GM20431 (cell line): ENCODE measurements around the gene PEX11G.

Source experiments
- in situ Hi-C: fragments of 300-500 bp; cut with MseI, MboI; formaldehyde crosslinking; loops from one replicate; pipeline ENCODE4 v1.15.0; 2020; ENCODE audit warnings: low sequenced_read_pairs; ENCODE audit not compliant: unreplicated experiment

The PEX11G gene

DNA sequence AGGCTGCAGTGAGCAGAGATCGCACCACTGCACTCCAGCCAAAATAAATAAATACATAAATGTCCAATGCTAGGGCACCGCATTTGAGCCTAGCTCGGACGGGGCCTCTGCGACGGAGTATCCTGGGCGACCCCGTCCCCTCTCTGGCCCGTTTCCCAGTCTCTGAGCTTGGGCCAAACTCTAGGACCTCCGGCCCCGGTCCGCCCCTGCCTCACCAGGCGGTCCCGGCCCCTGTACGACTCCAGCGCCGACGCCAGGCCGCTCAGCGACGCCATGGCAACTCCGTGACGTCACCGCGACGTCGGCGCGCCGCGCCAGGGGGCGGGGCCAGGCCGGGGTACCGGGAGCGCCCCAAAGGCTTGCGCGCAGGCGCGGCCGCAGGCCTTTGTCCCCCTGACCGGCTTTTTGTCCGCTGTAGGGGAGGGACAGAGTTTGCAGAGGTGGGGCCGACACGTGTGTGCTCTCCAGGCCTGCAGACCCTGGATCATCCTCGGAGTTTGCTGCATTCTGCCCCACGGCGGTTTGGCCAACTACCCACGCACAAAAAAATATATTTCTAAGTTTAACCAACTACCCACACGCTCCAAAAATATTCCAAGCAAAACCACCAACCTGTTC, at the start of gene PEX11G:
PEX11G (minus strand) TSS at position 300 of the 618 bp plus-strand sequence; CDS start at position 275, 25 bp downstream.
- in situ Hi-C loops = no loop called here

DNA sequence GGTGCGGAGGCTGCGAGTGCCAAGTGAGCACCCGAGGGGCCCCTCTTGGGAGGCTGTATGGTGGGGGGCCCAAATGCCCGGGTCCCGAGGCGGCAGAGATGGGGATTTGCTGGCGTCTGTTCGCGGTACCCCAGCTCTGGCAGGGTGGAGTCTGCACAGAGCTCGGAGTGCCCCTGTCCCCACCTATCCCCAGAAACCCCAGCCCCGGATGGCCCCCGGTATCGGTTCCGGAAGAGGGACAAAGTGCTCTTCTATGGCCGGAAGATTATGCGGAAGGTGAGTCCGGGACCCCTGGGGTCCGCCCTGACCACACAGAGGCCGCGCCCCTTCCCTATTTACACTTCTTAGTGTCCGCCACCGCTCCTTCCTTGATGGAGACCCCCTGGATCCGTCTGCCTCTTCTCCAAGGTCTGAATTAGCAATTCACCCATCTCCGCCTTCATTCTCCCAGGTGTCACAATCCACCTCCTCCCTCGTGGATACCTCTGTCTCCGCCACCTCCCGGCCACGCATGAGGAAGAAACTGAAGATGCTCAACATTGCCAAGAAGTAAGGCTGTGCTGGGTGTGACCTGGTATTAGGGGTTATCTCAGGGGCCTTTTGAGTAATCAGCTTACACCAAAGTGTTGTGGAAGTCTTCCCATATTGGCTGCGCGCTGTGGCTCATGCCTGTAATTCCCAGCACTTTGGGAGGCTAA, 47.3 kb upstream of the PEX11G start:
- in situ Hi-C loops = no loop called here

DNA sequence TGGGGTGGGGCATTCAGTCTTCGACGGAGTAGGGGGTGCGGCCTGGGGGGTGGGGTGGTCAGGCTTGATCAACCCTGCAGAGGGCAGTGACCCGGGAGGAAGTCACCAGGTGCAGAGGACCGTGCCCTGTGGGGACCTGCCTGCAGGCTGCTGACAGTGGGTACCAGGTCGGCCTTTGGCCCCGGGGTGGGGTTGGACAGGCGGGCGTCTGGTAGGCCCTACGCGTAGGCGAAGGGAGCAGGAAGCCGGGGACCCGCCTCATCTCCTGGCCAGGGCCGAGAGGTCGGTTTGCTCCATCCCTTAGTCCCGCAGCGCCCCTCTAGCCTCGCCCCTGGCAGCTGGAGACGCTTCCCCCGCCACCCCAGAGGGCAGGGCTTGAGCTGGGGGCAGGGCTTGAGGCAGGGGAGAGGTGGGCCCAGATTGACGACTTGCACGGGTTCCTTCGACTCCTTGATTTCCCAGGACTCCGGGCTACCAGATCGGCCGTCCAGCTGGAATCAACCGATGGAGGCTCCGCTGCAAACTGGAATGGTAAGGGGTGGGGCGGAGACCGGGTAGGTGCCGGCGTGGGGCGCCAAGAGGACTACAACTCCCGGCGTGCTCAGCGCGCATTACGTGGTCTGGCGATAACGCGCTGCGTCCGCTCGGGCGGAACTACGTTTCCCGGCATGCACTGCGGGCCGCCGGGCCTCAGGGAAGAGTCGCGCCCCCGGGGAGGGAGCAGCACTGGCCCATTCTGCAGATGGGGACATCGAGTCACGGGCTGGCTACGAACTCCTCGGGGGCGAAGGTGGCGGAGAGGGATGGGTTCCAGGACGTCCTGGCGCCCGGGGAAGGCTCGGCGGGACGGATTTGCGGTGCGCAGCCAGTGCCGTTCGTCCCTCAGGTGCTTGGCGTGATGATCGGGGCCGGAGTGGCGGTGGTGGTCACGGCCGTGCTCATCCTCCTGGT, 46.5 kb upstream of the PEX11G start, which contains the start of gene PNPLA6:
PNPLA6 (plus strand) TSS at position 671 of the 951 bp plus-strand sequence; CDS start at position 743, 72 bp downstream.
- in situ Hi-C loops = no loop called here

DNA sequence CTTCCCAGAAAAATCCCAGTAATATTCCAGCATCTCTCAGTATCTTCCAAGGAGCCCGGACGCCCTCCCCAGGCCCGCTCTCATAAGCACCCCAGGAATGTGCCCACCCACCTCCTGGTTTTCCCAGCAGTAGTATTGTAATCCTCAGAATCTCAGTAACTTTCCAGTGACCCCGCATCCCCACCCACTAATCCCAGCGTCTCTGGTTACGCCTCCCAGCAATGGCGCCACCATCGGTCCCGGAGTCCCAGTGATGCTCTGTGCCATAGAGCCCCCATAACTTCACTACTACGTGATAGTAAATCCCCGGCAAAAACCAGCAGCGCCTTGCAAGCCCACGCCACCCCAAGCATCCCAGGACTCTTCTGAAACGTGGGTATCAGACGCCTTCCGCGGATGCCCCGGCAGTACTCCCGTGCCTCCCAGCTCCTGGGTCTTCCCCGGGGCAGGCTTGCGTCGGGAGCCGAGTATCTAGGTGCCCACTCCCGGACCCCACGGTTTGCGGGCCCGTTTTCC, 45.8 kb upstream of the PEX11G start:
- in situ Hi-C loops = no loop called here

DNA sequence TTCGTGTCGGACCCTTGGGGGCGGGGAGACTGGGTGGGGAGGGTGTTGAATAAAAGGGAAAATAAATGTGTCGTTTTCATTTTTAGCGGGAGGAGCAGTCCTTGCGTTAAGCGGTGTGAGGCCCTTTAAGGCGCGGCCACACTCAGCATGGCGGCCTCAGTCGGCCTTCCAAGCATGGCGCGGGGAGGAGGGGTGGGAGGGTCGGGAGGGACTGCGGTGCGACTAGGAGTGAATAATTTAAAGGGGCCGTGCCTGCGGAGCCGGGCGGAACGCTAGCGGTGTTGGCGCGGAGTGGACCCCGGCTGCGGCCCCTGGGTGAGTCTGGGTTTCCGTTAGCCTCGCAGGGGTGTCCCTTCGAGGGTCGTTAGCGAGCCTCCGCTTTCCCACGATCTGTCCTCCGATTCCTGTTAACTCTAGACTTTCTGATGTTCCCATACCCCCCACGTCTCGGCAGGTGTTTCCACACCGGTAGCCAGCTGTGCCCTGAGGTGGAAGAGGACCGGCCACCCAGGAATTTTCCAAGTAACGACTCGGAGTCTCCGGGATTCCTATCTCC, 45.2 kb upstream of the PEX11G start:
- in situ Hi-C loops = no loop called here

DNA sequence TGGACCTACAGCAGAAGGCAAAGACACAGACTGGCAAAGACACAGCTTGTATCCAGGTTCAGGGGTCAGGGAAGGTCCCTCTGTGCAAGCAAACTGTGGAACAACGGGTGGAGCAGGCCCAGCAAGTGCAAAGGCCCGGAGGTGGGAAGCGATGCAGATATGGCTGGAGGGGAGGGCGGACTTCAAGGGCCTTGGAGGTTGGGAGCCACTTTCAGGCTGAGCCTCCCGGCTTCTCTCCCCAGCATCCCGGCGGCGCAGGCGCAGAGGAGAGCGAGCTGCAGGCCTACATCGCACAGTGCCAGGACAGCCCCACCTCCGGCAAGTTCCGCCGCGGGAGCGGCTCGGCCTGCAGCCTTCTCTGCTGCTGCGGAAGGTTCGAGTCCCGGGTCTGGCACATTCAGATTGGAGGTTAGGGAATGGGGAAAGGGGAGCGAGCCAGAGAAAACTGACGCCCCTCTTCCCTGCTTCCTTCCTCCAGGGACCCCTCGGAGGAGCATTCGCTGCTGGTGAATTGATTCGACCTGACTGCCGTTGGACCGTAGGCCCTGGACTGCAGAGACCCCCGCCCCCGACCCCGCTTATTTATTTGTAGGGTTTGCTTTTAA, 44.5 kb upstream of the PEX11G start:
- in situ Hi-C loops = no loop called here

DNA sequence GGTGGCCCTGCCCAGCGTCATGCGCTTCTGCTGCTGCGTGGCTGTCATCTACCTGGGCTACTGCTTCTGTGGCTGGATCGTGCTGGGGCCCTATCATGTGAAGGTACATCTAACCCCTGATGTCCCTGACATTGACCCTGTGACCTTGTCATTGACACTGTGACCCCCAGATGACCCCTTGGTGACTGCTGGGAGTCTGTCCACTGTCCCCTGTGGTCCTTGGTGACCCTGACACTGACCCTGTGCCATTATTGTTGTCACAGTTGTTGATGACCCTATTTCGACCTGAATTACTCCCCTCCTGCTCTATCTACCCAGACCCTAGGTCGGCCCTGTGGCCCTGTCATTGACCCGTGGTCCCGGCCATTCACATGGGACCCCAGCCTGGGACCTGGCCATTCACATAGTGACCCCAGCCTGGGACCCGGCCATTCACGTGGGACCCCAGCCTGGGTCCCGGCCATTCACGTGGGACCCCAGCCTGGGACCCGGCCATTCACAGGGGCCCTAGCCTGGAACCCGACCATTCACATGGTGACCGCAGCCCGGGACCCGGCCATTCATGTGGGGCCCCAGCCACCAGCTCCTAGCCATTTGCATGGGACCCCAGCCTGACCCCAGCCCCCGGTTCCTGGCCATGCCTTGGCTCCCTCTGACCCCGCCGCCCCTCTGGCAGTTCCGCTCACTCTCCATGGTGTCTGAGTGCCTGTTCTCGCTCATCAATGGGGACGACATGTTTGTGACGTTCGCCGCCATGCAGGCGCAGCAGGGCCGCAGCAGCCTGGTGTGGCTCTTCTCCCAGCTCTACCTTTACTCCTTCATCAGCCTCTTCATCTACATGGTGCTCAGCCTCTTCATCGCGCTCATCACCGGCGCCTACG, 41.0 kb upstream of the PEX11G start:
- in situ Hi-C loops = no loop called here

DNA sequence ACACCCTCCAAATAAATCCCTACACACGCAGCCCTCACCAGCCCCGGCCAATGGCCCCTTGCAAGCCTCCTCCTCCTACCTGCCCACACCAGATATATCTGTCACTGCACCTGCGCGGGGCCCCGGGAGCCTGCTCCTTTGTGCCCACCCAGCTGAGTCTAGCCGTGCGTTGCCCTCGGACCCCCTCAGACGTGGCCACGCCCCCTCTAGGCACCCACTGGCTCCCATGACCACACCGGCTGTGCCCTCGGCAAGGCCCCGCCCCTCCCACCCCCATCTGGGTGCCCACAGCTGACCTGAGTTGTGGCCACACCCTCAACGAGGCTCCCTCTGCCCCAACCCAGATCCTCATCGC, 40.4 kb upstream of the PEX11G start:
- in situ Hi-C loops = no loop called here

DNA sequence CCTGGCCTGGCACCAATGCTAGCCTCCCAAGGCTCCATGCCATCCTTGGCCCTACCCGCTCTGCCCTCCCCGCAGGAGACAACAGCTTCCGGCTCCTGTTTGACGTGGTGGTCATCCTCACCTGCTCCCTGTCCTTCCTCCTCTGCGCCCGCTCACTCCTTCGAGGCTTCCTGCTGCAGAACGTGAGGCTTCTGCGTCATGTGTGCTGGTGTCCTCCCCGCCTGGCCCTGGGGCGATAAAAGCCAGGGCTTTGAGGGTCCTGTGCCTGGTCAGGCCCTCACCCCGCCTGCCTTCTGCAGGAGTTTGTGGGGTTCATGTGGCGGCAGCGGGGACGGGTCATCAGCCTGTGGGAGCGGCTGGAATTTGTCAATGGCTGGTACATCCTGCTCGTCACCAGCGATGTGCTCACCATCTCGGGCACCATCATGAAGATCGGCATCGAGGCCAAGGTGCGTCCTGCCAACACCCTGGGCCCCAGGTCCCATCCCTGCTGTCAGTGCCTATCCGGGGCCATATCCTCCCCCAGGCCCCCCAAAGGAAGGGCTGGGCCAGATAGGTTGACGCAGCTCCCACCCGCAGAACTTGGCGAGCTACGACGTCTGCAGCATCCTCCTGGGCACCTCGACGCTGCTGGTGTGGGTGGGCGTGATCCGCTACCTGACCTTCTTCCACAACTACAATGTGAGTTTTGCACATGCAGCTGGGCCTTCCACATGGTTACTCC, 39.8 kb upstream of the PEX11G start:
- in situ Hi-C loops = no loop called here

DNA sequence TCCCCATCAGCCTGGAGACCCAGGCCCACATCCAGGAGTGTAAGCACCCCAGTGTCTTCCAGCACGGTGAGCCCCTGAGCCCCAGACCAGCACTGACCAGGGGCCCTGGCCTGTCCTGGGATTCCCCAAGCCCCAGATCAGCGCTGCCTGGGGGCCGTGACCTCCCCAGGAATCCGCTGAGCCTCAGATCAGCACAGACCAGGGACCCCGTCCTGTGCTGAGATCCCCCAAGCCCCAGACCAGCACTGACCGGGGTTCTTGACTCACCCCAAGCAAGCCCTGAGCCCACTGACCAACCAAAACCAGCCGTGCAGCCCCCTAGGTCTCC, 39.3 kb upstream of the PEX11G start:
- in situ Hi-C loops = no loop called here

DNA sequence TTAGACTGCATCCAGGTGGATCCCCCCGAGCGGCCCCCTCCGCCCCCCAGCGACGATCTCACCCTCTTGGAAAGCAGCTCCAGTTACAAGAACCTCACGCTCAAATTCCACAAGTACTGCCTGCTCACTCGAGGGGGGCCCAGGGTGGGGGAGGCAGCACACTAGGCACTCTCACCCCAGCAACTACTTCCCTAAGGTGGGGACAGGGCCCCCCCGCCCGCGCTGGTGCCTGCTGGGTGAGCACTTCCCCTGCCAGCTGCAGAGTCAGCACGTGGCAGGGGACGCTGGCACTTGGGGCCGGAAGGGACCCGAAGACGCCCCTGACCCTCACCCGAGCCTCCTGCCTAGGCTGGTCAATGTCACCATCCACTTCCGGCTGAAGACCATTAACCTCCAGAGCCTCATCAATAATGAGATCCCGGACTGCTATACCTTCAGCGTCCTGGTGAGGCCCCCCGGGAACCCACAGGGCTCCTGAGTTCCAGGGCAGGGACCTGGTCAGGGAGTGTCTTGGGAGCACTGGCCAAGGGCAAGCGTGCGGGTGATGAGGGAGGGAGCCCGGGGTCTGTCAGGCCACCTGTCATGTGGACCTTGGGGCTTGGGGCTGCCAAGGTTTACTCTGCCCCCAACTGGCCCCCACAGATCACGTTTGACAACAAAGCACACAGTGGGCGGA, 38.8 kb upstream of the PEX11G start:
- in situ Hi-C loops = no loop called here

DNA sequence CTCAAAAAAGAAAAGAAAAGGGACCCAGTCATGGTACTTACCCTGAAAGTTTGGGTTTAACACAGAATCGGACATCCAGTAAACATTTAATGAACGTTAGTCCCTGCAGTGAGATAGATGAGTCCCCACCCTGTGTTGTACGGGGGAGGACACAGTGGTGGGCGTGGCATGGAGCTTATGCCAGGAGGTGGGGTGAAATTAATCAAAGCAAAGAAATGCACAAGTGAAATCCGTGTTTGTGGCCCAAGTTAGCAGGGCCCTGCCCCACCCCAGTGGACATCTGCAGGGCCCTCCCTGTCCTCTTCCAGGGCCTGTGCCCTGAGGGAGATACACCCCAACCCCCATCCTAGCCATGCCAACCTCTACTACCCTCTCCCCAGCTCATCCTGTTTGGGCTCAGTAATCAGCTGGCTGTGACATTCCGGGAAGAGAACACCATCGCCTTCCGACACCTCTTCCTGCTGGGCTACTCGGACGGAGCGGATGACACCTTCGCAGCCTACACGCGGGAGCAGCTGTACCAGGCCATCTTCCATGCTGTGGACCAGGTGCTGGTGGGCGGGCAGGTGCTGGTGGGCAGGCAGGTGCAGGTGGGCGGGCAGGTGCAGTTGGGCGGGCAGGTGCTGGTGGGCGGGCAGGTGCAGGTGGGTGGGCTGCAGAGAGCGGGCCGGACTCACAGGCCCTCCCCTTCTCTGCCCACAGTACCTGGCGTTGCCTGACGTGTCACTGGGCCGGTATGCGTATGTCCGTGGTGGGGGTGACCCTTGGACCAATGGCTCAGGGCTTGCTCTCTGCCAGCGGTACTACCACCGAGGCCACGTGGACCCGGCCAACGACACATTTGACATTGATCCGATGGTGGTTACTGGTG, 37.5 kb upstream of the PEX11G start:
- in situ Hi-C loops = no loop called here

DNA sequence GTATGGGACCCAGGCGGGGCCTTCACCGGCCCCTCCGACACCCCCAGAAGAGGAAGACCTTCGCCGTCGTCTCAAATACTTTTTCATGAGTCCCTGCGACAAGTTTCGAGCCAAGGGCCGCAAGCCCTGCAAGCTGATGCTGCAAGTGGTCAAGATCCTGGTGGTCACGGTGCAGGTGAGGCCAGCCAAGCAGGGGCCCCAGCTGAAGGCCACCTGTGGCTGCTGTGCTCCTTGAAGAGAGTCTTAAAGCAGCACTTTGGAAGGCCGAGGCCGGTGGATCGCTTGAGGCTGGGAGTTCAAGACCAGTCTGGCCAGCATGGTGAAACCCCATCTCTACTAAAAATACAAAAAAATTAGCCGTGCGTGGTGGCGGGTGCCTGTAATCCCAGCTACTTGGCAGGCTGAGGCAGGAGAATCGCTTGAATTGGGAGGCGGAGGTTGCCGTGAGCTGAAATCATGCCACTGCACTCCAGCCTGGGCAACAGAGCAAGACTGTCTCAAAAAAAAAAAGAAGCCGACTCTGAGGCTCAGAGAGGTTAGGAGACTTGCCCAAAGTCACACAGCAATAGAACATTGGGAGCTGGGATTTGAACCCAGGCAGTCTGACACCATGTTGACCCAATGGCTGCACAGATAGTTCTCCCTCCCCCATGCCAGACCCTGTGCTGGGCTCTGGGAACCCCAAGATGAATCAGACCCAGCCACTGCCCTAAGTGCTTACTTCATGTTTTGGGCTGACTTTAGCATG, 36.3 kb upstream of the PEX11G start:
- in situ Hi-C loops = no loop called here

DNA sequence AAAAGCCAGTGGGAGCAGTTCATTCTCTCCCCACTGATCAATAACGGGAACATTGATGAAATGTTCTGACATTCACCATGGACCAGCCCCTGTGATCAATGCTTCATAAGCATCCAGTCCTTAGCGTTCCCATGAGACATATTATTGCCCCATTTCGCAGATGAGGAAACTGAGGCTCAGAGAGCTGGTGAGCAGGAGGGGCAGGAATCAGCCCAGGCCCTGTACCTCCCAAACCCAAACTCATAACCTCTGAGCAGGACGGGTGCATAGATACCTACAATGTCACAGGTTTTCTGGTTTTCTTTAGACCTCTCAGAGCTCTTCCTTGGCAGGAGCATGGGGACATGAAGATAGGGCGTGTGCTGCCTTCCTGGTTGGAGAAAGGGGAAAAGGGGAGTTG, 35.7 kb upstream of the PEX11G start:
- in situ Hi-C loops = no loop called here

DNA sequence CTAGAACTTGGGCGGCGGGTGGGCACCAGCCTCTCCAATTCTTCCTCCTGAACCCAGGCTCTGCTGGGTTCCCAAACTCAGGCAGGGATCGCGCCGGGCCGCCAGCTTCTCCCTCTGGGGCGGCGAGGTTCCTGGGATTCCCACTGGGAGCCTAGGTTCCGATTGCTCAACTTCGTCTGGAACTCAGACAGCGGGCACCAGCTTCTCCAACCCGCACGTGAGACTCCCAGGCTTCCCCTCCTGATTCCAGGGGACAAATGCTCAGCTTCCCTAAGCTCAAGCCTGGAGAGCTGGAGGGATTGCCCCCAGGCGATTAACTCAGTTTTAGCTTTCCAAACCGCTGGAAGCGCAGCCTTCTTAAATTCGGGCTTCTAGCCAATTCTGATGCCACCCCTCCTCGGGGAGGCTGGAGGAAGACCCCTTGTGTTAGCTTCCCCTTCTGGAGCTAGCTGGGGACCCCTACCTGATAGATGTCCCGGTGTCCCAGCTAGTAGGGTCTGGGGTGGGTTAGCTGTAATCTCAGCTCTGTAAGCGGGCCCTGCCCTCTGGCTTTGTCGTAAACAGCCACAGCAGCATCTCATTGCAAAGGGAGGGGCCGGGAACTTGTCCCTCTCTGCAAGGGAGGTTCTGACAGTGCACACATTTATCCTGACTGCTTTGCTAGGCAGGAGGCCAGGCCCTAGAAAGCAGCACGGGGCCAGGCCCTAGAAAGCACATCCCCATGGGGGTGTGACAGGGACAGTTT, 34.3 kb upstream of the PEX11G start:
- in situ Hi-C loops = no loop called here
